GM12878 (cell line): ENCODE results near the gene APBB3. TPM values are rescaled to one million over a fixed set of nuclear protein-coding genes. Genes with fewer than 3 reads are reported as not detected.

Experiments used
- ATF3 ChIP-seq: IDR thresholded peaks from 2 replicates; pipeline ENCODE4 v1.6.1; 2011; ENCODE audit warnings: low read depth, mild to moderate bottlenecking, low read length, moderate library complexity, borderline replicate concordance; ENCODE audit errors: extremely low read depth
- BCL3 ChIP-seq: IDR thresholded peaks from 2 replicates; pipeline ENCODE4 v1.6.1; 2011; ENCODE audit warnings: borderline replicate concordance, low read depth, mild to moderate bottlenecking, moderate library complexity, low read length; ENCODE audit not compliant: insufficient read depth, poor library complexity, severe bottlenecking
- CBX5 ChIP-seq: sonication (generic); IDR thresholded peaks from 2 replicates; pipeline ENCODE4 v1.6.1; 2016; ENCODE audit warnings: low read depth, moderate library complexity, mild to moderate bottlenecking, inconsistent platforms
- CHD2 ChIP-seq: IDR thresholded peaks from 2 replicates; pipeline ENCODE4 v1.6.1; 2011; ENCODE audit warnings: low read depth, low read length, improper control_type of control experiment, borderline replicate concordance
- E2F8 ChIP-seq: fragments of 450-650 bp; IDR thresholded peaks from 2 replicates; pipeline ENCODE4 v1.6.1; 2018; ENCODE audit warnings: mild to moderate bottlenecking, low read depth, moderate library complexity; ENCODE audit not compliant: partially characterized antibody
- HCFC1 ChIP-seq: fragments of 150-350 bp; IDR thresholded peaks from 2 replicates; pipeline ENCODE4 v1.6.1; 2014; ENCODE audit warnings: low read length
- KLF5 ChIP-seq: fragments of 450-650 bp; IDR thresholded peaks from 2 replicates; pipeline ENCODE4 v1.6.1; 2014; ENCODE audit warnings: mild to moderate bottlenecking; ENCODE audit not compliant: partially characterized antibody
- PAX8 ChIP-seq: fragments of 450-650 bp; IDR thresholded peaks from 2 replicates; pipeline ENCODE4 v1.6.1; 2017; ENCODE audit warnings: mild to moderate bottlenecking, moderate library complexity
- POLR2A ChIP-seq: IDR thresholded peaks from 2 replicates; pipeline ENCODE4 v1.6.1; 2011; ENCODE audit warnings: low read depth, mild to moderate bottlenecking, low read length
- RAD21 ChIP-seq: IDR thresholded peaks from 2 replicates; pipeline ENCODE4 v1.6.1; 2011; ENCODE audit warnings: mild to moderate bottlenecking, low read depth, low read length, moderate library complexity; ENCODE audit not compliant: insufficient read depth
- RAD51 ChIP-seq: fragments of 450-650 bp; IDR thresholded peaks from 2 replicates; pipeline ENCODE4 v1.6.1; 2016; ENCODE audit warnings: moderate library complexity, mild to moderate bottlenecking, inconsistent platforms
- RBBP5 ChIP-seq: fragments of 200-600 bp; sonication (generic); conservative IDR thresholded peaks from 2 replicates; pipeline ENCODE4 v1.6.1; 2016
- RUNX3 ChIP-seq: IDR thresholded peaks from 2 replicates; pipeline ENCODE4 v1.6.1; 2012; ENCODE audit warnings: low read length, inconsistent platforms
- SMC3 ChIP-seq: IDR thresholded peaks from 2 replicates; pipeline ENCODE4 v1.6.1; 2011; ENCODE audit warnings: low read length, improper control_type of control experiment, borderline replicate concordance
- TCF3 ChIP-seq: IDR thresholded peaks from 2 replicates; pipeline ENCODE4 v1.6.1; 2012; ENCODE audit warnings: low read depth, mild to moderate bottlenecking, low read length, borderline replicate concordance; ENCODE audit not compliant: insufficient read depth
- TCF7 ChIP-seq: IDR thresholded peaks from 2 replicates; pipeline ENCODE4 v1.6.1; 2014; ENCODE audit warnings: antibody characterized with exemption, borderline replicate concordance
- polyA plus RNA-seq, 11 experiments: library from polyadenylated mRNA; depleted of rRNA in 4 of 11; unstranded in 6 of 11; stranded (reverse) in 5 of 11; fragments of >200 nt; fragmentation: Nextera tagmentation in 4 of 11; fragmentation: Illumina TruSeq in 1 of 11; extraction: Ambion mirVana in 4 of 11; extraction: Trizol in 1 of 11; gene quantifications; 1 replicate in 1 of 11; 2 replicates in 10 of 11; pipeline versions ENCODE4 v1.2.1 to v1.2.3, GENCODE V29; 2011 to 2016; ENCODE audit warnings: inconsistent platforms in 2 of 11, missing spikeins in 2 of 11, low read depth in 1 of 11
- total RNA-seq, 4 experiments: library from RNA; depleted of rRNA in 3 of 4; stranded (reverse); fragments of >200 nt in 3 of 4; fragmentation: Illumina TruSeq in 1 of 4; extraction: Trizol in 1 of 4; gene quantifications; 2 replicates each; pipeline versions ENCODE4 v1.2.1 to v1.2.3, GENCODE V29; 2013 to 2021
- TF ChIP-seq, protein P1 (sequence below): fragments of 450-650 bp; IDR thresholded peaks from 2 replicates; pipeline ENCODE4 v1.6.1; 2017; ENCODE audit warnings: mild to moderate bottlenecking, low read depth, inconsistent platforms; ENCODE audit not compliant: poor library complexity, severe bottlenecking
- TF ChIP-seq, protein P2 (sequence below): fragments of 150-350 bp; IDR thresholded peaks from 2 replicates; pipeline ENCODE4 v1.6.1; 2014; ENCODE audit warnings: mild to moderate bottlenecking, low read depth, low read length
- TF ChIP-seq, protein P3 (sequence below): fragments of 450-650 bp; IDR thresholded peaks from 2 replicates; pipeline ENCODE4 v1.6.1; 2017; ENCODE audit warnings: mild to moderate bottlenecking, moderate library complexity

Gene APBB3
- total and polyA plus RNA-seq, 10 of the 15 experiments (the other 5 are each of a cell fraction or from before 2014, with no cell fraction given): 0.35 to 33.3 (median 14.3) TPM

DNA sequence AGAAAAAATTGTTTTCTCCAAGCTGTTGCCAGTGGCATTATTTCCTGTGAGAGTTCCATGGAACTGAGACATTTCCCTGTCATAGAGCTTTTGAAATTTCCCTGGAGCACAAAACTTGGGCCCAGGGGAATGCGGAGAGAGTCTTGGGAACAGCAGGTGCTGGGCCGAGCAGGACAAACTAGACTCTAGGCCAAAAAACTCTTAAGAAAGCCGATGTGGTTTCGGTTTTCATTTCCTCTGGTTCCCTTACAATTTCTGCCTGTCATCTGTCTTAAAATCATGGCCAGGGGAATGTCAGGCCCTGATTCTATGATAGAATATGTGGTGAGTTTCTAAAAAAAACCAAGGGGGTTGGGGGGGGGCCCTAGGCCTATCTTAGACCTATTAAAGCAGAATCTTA, 4.8 kb upstream of the APBB3 start (continued):
- TF ChIP-seq E2F8 (no peak), RAD21 (no peak), RAD51 (no peak), PAX8 (no peak), TCF7 (no peak), CHD2 (no peak), RUNX3 (peak; percentile 72), TCF3 (0 out of 2 replicates have a peak, but pooled peaks have one; percentile 7), KLF5 (no peak), HCFC1 (no peak), RBBP5 (no peak), POLR2A (no peak), SMC3 (no peak), BCL3 (no peak), CBX5 (no peak), ATF3 (no peak)
- TF ChIP-seq, protein P1, sequence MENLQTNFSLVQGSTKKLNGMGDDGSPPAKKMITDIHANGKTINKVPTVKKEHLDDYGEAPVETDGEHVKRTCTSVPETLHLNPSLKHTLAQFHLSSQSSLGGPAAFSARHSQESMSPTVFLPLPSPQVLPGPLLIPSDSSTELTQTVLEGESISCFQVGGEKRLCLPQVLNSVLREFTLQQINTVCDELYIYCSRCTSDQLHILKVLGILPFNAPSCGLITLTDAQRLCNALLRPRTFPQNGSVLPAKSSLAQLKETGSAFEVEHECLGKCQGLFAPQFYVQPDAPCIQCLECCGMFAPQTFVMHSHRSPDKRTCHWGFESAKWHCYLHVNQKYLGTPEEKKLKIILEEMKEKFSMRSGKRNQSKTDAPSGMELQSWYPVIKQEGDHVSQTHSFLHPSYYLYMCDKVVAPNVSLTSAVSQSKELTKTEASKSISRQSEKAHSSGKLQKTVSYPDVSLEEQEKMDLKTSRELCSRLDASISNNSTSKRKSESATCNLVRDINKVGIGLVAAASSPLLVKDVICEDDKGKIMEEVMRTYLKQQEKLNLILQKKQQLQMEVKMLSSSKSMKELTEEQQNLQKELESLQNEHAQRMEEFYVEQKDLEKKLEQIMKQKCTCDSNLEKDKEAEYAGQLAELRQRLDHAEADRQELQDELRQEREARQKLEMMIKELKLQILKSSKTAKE: no peak
- TF ChIP-seq, protein P2, sequence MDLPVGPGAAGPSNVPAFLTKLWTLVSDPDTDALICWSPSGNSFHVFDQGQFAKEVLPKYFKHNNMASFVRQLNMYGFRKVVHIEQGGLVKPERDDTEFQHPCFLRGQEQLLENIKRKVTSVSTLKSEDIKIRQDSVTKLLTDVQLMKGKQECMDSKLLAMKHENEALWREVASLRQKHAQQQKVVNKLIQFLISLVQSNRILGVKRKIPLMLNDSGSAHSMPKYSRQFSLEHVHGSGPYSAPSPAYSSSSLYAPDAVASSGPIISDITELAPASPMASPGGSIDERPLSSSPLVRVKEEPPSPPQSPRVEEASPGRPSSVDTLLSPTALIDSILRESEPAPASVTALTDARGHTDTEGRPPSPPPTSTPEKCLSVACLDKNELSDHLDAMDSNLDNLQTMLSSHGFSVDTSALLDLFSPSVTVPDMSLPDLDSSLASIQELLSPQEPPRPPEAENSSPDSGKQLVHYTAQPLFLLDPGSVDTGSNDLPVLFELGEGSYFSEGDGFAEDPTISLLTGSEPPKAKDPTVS: no peak
- TF ChIP-seq, protein P3, sequence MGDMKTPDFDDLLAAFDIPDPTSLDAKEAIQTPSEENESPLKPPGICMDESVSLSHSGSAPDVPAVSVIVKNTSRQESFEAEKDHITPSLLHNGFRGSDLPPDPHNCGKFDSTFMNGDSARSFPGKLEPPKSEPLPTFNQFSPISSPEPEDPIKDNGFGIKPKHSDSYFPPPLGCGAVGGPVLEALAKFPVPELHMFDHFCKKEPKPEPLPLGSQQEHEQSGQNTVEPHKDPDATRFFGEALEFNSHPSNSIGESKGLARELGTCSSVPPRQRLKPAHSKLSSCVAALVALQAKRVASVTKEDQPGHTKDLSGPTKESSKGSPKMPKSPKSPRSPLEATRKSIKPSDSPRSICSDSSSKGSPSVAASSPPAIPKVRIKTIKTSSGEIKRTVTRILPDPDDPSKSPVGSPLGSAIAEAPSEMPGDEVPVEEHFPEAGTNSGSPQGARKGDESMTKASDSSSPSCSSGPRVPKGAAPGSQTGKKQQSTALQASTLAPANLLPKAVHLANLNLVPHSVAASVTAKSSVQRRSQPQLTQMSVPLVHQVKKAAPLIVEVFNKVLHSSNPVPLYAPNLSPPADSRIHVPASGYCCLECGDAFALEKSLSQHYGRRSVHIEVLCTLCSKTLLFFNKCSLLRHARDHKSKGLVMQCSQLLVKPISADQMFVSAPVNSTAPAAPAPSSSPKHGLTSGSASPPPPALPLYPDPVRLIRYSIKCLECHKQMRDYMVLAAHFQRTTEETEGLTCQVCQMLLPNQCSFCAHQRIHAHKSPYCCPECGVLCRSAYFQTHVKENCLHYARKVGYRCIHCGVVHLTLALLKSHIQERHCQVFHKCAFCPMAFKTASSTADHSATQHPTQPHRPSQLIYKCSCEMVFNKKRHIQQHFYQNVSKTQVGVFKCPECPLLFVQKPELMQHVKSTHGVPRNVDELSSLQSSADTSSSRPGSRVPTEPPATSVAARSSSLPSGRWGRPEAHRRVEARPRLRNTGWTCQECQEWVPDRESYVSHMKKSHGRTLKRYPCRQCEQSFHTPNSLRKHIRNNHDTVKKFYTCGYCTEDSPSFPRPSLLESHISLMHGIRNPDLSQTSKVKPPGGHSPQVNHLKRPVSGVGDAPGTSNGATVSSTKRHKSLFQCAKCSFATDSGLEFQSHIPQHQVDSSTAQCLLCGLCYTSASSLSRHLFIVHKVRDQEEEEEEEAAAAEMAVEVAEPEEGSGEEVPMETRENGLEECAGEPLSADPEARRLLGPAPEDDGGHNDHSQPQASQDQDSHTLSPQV: no peak
